B cell (primary cell): ENCODE results near the gene RAD23B.

Experiments
- CTCF ChIP-seq: fragments of 200-600 bp; IDR thresholded peaks from one replicate; pipeline ENCODE4 v1.8.0; 2022; ENCODE audit warnings: antibody characterized with exemption, mild to moderate bottlenecking
- EZH2 ChIP-seq: IDR thresholded peaks from 2 replicates; pipeline ENCODE4 v1.6.1; 2012; ENCODE audit warnings: borderline replicate concordance, low read depth, mild to moderate bottlenecking, moderate library complexity, low read length; ENCODE audit not compliant: insufficient read depth, poor library complexity, severe bottlenecking

GRCh38 chr9:107355394-107355793 lies 72.3 kb downstream of the RAD23B start:
- TF ChIP-seq CTCF: no peak
- TF ChIP-seq EZH2: no peak
